Left ventricle myocardium superior (tissue), 1 donor: Measurements from ENCODE around the gene GALE. TPM values are rescaled to one million over a fixed set of nuclear protein-coding genes. Genes with fewer than 3 reads are reported as not detected.
"Not testable (repeated sequence)": the region's sequence is repeated elsewhere in the genome, so short reads cannot be mapped to it uniquely, and the experiment has no call there.

Experiments
- ATAC-seq: fragments of 200-7000 bp; cut with Tn5 transposase; one replicate; pipeline ENCODE4 v1.9.1; 2020; ENCODE audit warnings: mild to moderate bottlenecking, moderate library complexity
- DNase-seq: peaks from one replicate; pipeline ENCODE4 v3.0.0-alpha.2; 2020
- intact Hi-C: fragments of 100-400 bp; cut with micrococcal nuclease; formaldehyde crosslinking; loops from one replicate; pipeline ENCODE4 v1.11.0; 2022
- total RNA-seq: library from RNA; stranded (reverse); fragmentation: NEBNext Ultra II Directional; extraction: Animal tissue kit (Norgen Biotek cat#: 25700); gene quantifications from one replicate; pipeline ENCODE4 v1.2.1, GENCODE V29; 2021
- donor health status: DM: no; HTN: yes; CAD: no; lungs with severe emphysema.

Gene GALE
- total RNA-seq, 1 donor from 2014 or later, result 5.1 TPM

GRCh38 chr1:23794732-23795182 lies 5.8 kb downstream of the GALE start:
- DNase-seq, intact Hi-C loops, ATAC-seq: not testable (repeated sequence)

- DNase-seq, result no peak
- intact Hi-C loops, result no loop called here
- ATAC-seq, result no peak
These were observed 6.5 kb downstream of the GALE start for GRCh38 chr1:23793861-23794731.

GRCh38 chr1:23793018-23793781 lies 7.4 kb downstream of the GALE start:
- intact Hi-C loops, result no loop called here
- ATAC-seq (peak; percentile 6), DNase-seq (peak; percentile 60)

- ATAC-seq (no peak), DNase-seq (no peak)
- intact Hi-C loops, result no loop called here
These were observed 8.2 kb downstream of the GALE start for GRCh38 chr1:23792151-23792945.

- intact Hi-C loops, result no loop called here
- ATAC-seq (peak; percentile 4), DNase-seq (no peak)
These were observed 9.0 kb downstream of the GALE start for GRCh38 chr1:23791516-23792047.

GRCh38 chr1:23790696-23791515 lies 9.6 kb downstream of the GALE start, which contains the start of gene LYPLA2:
LYPLA2 (plus strand) TSS chr1:23791145; CDS start chr1:23792683, 1,538 bp downstream.
- peak; percentile 92 for ATAC-seq
- intact Hi-C loops, result no loop called here

GRCh38 chr1:23788695-23789094 lies 11.9 kb downstream of the GALE start:
- DNase-seq (no peak), ATAC-seq (no peak)
- intact Hi-C loops, result no loop called here

More at GRCh38 chr1:23790696-23791515, 9.6 kb downstream of the GALE start, which contains the start of gene LYPLA2:
- DNase-seq, result peak; percentile 97

- ATAC-seq (no peak), DNase-seq (no peak)
- intact Hi-C loops, result no loop called here
These were observed 12.9 kb downstream of the GALE start for GRCh38 chr1:23787701-23788100.

- DNase-seq (no peak), ATAC-seq (no peak)
- intact Hi-C loops, result no loop called here
These were observed 15.7 kb downstream of the GALE start for GRCh38 chr1:23784846-23785245.

GRCh38 chr1:23783141-23783540 lies 17.4 kb downstream of the GALE start:
- ATAC-seq, intact Hi-C loops, DNase-seq: not testable (repeated sequence)

- DNase-seq (no peak), ATAC-seq (no peak)
- intact Hi-C loops, result no loop called here
These were observed 20.7 kb downstream of the GALE start for GRCh38 chr1:23779826-23780371.

- intact Hi-C loops, result no loop called here
- DNase-seq (peak; percentile 89), ATAC-seq (peak; percentile 87)
These were observed 22.4 kb downstream of the GALE start, which contains the start of gene PITHD1 for GRCh38 chr1:23777979-23778814. PITHD1 (plus strand) TSS chr1:23778418; CDS start chr1:23778516, 98 bp downstream.

- DNase-seq (no peak), ATAC-seq (no peak)
- intact Hi-C loops, result no loop called here
These were observed 24.3 kb downstream of the GALE start for GRCh38 chr1:23776217-23776616.

- DNase-seq (no peak), ATAC-seq (no peak)
- intact Hi-C loops, result no loop called here
These were observed 26.2 kb downstream of the GALE start for GRCh38 chr1:23774174-23774880.

- DNase-seq (no peak), ATAC-seq (no peak)
- intact Hi-C loops, result no loop called here
These were observed 27.7 kb downstream of the GALE start for GRCh38 chr1:23772854-23773242.
